A549 (cell line): ENCODE data around the gene KLHL15. TPM values are rescaled to one million over a fixed set of nuclear protein-coding genes. Genes with fewer than 3 reads are reported as not detected.

Experiments used
- ATAC-seq, 2 experiments: fragments of 200-7000 bp in 1 of 2; fragments of >200 bp in 1 of 2; cut with Nextera tagmentation in 1 of 2; cut with Tn5 transposase in 1 of 2; 3 replicates each; pipeline versions ENCODE4 v1.8.0 to v1.9.1; 2018 to 2020; ENCODE audit warnings: mild to moderate bottlenecking in 1 of 2, moderate library complexity in 1 of 2
- CTCF ChIA-PET: fragments of 300-600 bp; sonication (Branson Sonifier 250); formaldehyde crosslinking; extraction: SDS; loops from one replicate; lab custom pipeline; 2021; ENCODE audit warnings: antibody characterized with exemption, inconsistent platforms; lab: Yijun Ruan, JAX
- POLR2A ChIA-PET: fragments of 350-600 bp; formaldehyde crosslinking; extraction: SDS; loops from one replicate; lab custom pipeline; 2021; ENCODE audit warnings: antibody characterized with exemption, inconsistent platforms; lab: Yijun Ruan, JAX
- DNase-seq, 2 experiments: peaks; one replicate each; pipeline versions ENCODE4 v3.0.0 to v3.0.0-alpha.2; 2011 to 2016; ENCODE audit warnings: low read depth in 1 of 2, low spot score in 1 of 2
- FAIRE-seq: peaks from 2 replicates; lab custom pipeline; 2011; peaks lifted over from hg19 to GRCh38; lab: Jason Lieb, UNC
- H3K27ac ChIP-seq, 2 experiments: fragments of >200 bp; sonication (Bioruptor Twin); formaldehyde crosslinking; 3 replicates each; pipeline ENCODE4 v1.5.1; 2016 to 2017
- H3K4me1 ChIP-seq: fragments of >200 bp; sonication (Bioruptor Twin); formaldehyde crosslinking; 3 replicates; pipeline ENCODE4 v1.6.1; 2016
- H3K4me2 ChIP-seq: fragments of >200 bp; sonication (Bioruptor Twin); formaldehyde crosslinking; 3 replicates; pipeline ENCODE4 v1.6.1; 2016
- H3K4me3 ChIP-seq: fragments of >200 bp; sonication (Bioruptor Twin); formaldehyde crosslinking; 3 replicates; pipeline ENCODE4 v1.5.1; 2016
- H3K9me3 ChIP-seq: fragments of >200 bp; sonication (Bioruptor Twin); formaldehyde crosslinking; 3 replicates; pipeline ENCODE4 v1.6.1; 2016
- BHLHE40 ChIP-seq: IDR thresholded peaks from 2 replicates; pipeline ENCODE4 v1.6.1; 2012; ENCODE audit warnings: low read depth, low read length, inconsistent platforms
- CBX2 ChIP-seq: fragments of 200-600 bp; sonication (generic); IDR thresholded peaks from 2 replicates; pipeline ENCODE4 v1.6.1; 2016; ENCODE audit warnings: low read depth, mild to moderate bottlenecking, borderline replicate concordance
- CHD4 ChIP-seq: fragments of 200-600 bp; sonication (generic); IDR thresholded peaks from 2 replicates; pipeline ENCODE4 v1.6.1; 2016; ENCODE audit warnings: antibody characterized with exemption, mild to moderate bottlenecking, borderline replicate concordance
- ESRRA ChIP-seq: fragments of 150-350 bp; IDR thresholded peaks from 2 replicates; pipeline ENCODE4 v1.6.1; 2014; ENCODE audit warnings: mild to moderate bottlenecking, low read length, borderline replicate concordance
- GATA3 ChIP-seq: IDR thresholded peaks from 2 replicates; pipeline ENCODE4 v1.6.1; 2012; ENCODE audit warnings: borderline replicate concordance
- HEYL ChIP-seq: fragments of 250-450 bp; sonication (Bioruptor Pico); IDR thresholded peaks from 2 replicates; pipeline ENCODE4 v1.8.0; 2021; ENCODE audit warnings: mild to moderate bottlenecking, moderate library complexity
- HOXA7 ChIP-seq: fragments of 250-450 bp; sonication (Bioruptor Pico); IDR thresholded peaks from 2 replicates; pipeline ENCODE4 v1.5.0; 2020; ENCODE audit warnings: mild to moderate bottlenecking, moderate library complexity
- HOXB13 ChIP-seq: fragments of 250-450 bp; sonication (Bioruptor Pico); IDR thresholded peaks from 2 replicates; pipeline ENCODE4 v1.5.0; 2020; ENCODE audit warnings: low read depth, mild to moderate bottlenecking, moderate library complexity
- HOXB5 ChIP-seq: fragments of 250-450 bp; sonication (Bioruptor Pico); IDR thresholded peaks from 2 replicates; pipeline ENCODE4 v1.5.0; 2020; ENCODE audit warnings: mild to moderate bottlenecking, moderate library complexity
- KDM5A ChIP-seq: fragments of 200-600 bp; sonication (generic); IDR thresholded peaks from 2 replicates; pipeline ENCODE4 v1.6.1; 2016; ENCODE audit warnings: antibody characterized with exemption, mild to moderate bottlenecking
- MAZ ChIP-seq: fragments of 150-350 bp; IDR thresholded peaks from 2 replicates; pipeline ENCODE4 v1.6.1; 2014; ENCODE audit warnings: antibody characterized with exemption, low read depth, low read length, borderline replicate concordance
- MYC ChIP-seq: IDR thresholded peaks from 2 replicates; pipeline ENCODE4 v1.6.1; 2012; ENCODE audit warnings: mild to moderate bottlenecking, inconsistent platforms, low read length, improper control_type of control experiment, borderline replicate concordance
- NFE2L2 ChIP-seq: fragments of 150-350 bp; conservative IDR thresholded peaks from 2 replicates; pipeline ENCODE4 v1.6.1; 2014; ENCODE audit warnings: low read length
- NPAS2 ChIP-seq: fragments of 250-450 bp; sonication (Bioruptor Pico); IDR thresholded peaks from 2 replicates; pipeline ENCODE4 v1.8.0; 2022; ENCODE audit warnings: mild to moderate bottlenecking, moderate library complexity, borderline replicate concordance
- NR3C1 ChIP-seq: fragments of >200 bp; sonication (Bioruptor Twin); formaldehyde crosslinking; IDR thresholded peaks from 3 replicates; pipeline ENCODE4 v1.6.1; 2017
- POLR2AphosphoS2 ChIP-seq: conservative IDR thresholded peaks from 2 replicates; pipeline ENCODE4 v1.6.1; 2012; ENCODE audit warnings: low read length, improper control_type of control experiment, inconsistent platforms
- RAD21 ChIP-seq, 2 experiments: fragments of >200 bp in 1 of 2; sonication (Bioruptor Twin) in 1 of 2; formaldehyde crosslinking in 1 of 2; IDR thresholded peaks in 1 of 2; conservative IDR thresholded peaks in 1 of 2; 2 replicates in 1 of 2; 3 replicates in 1 of 2; pipeline ENCODE4 v1.6.1; 2012 to 2018; ENCODE audit warnings: inconsistent platforms in 1 of 2
- SMC3 ChIP-seq: fragments of >200 bp; sonication (Bioruptor Twin); formaldehyde crosslinking; IDR thresholded peaks from 3 replicates; pipeline ENCODE4 v1.6.1; 2018; ENCODE audit warnings: inconsistent platforms
- SREBF2 ChIP-seq: fragments of 450-650 bp; IDR thresholded peaks from 2 replicates; pipeline ENCODE4 v1.6.1; 2014; ENCODE audit warnings: mild to moderate bottlenecking, moderate library complexity
- ZFP36 ChIP-seq: fragments of 450-650 bp; IDR thresholded peaks from 2 replicates; pipeline ENCODE4 v1.6.1; 2014; ENCODE audit warnings: borderline replicate concordance; ENCODE audit not compliant: partially characterized antibody
- ZSCAN20 ChIP-seq: fragments of 250-450 bp; sonication (Bioruptor Pico); IDR thresholded peaks from 2 replicates; pipeline ENCODE4 v1.8.0; 2022; ENCODE audit warnings: mild to moderate bottlenecking, moderate library complexity
- WGBS: methylation state at CpG from one replicate; pipeline ENCODE4 v1.1.6; 2017; ENCODE audit errors: missing lambda C conversion rate; 5-methylcytosine and 5-hydroxymethylcytosine counted together
- polyA plus RNA-seq, 4 experiments: library from polyadenylated mRNA; depleted of rRNA in 3 of 4; stranded (reverse); fragments of >200 nt; fragmentation: RNase III in 1 of 4; extraction: RNeasy Plus Mini Kit Qiagen cat#74134 plus additional on column Dnase treatment in 1 of 4; gene quantifications; 2 replicates in 3 of 4; 3 replicates in 1 of 4; pipeline ENCODE4 v1.2.3, GENCODE V29; 2011 to 2017
- TF ChIP-seq, protein P1 (sequence below): IDR thresholded peaks from 2 replicates; pipeline ENCODE4 v1.6.1; 2012
- TF ChIP-seq, protein P2 (sequence below): fragments of >200 bp; sonication (Bioruptor Twin); formaldehyde crosslinking; IDR thresholded peaks from 3 replicates; pipeline ENCODE4 v1.5.1; 2016
- TF ChIP-seq, protein P3 (sequence below): fragments of >200 bp; sonication (Bioruptor Twin); formaldehyde crosslinking; IDR thresholded peaks from 2 replicates; pipeline ENCODE4 v1.6.1; 2016
- TF ChIP-seq, protein P4 (sequence below): fragments of 250-450 bp; sonication (Bioruptor Pico); IDR thresholded peaks from 2 replicates; pipeline ENCODE4 v1.5.0; 2021; ENCODE audit warnings: mild to moderate bottlenecking, moderate library complexity, borderline replicate concordance

The KLHL15 gene
- polyA plus RNA-seq, 2 of the 4 experiments (the other 2 are of a cell fraction): 6.4 to 15.0 TPM

DNA sequence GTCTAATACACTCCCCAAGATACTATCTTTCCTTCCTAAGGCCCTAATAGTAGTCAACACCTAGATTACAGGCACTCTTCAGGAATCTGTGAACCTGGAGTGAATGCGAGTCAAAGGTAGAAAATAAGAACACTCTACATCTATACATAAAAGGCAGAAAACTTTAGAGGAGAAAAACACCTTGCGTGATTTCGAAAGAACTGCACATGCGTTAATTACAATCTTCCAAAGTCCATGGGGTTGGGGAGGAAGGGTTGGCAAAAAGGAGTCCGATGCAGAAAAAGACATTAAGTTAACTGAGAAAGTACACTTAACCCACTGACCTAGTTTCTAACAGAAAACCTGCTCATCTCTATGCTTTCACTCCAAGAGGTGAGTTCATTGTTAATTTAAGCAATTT lies 27.3 kb downstream of the KLHL15 start:
- TF ChIP-seq MAZ (no peak), HOXB5 (CRISPR knock-in tag) (no peak), POLR2AphosphoS2 (no peak), ZFP36 (no peak), SREBF2 (no peak), NPAS2 (no peak), KDM5A (no peak), HOXA7 (no peak), HOXB13 (CRISPR knock-in tag) (no peak), CHD4 (no peak), NFE2L2 (no peak), GATA3 (no peak), HEYL (CRISPR knock-in tag) (no peak), RAD21 (conservative IDR thresholded peaks at IDR 0.05 in 1 of 2, IDR thresholded peaks at IDR 0.05 in 1 of 2) (no peak), SMC3 (no peak), ZSCAN20 (no peak), MYC (no peak), BHLHE40 (no peak), CBX2 (no peak)
- TF ChIP-seq, protein P1, sequence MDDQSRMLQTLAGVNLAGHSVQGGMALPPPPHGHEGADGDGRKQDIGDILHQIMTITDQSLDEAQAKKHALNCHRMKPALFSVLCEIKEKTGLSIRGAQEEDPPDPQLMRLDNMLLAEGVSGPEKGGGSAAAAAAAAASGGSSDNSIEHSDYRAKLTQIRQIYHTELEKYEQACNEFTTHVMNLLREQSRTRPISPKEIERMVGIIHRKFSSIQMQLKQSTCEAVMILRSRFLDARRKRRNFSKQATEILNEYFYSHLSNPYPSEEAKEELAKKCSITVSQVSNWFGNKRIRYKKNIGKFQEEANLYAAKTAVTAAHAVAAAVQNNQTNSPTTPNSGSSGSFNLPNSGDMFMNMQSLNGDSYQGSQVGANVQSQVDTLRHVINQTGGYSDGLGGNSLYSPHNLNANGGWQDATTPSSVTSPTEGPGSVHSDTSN: no peak
- peaks cover 8% of the 10 kb centered on the region; the same call in 2 of the 3 replicates for H3K4me1 ChIP-seq
- no peak for DNase-seq
- no peaks in the 10 kb centered on the region for H3K9me3 ChIP-seq
- ATAC-seq: no peak
- H3K4me3 ChIP-seq: no peak overlapping the region
- CTCF ChIA-PET: interaction anchor here (0.9 kb wide), 1 partner anchor 91 kb away, joined by 3 read pairs; no protein-coding TSS in a partner anchor
- H3K27ac ChIP-seq: no peak overlapping the region
- POLR2A ChIA-PET: no interaction called here
- 94% methylated on average over 5 of the region's 5 CpGs for WGBS
- H3K4me2 ChIP-seq: no peak overlapping the region
- FAIRE-seq: no peak

DNA sequence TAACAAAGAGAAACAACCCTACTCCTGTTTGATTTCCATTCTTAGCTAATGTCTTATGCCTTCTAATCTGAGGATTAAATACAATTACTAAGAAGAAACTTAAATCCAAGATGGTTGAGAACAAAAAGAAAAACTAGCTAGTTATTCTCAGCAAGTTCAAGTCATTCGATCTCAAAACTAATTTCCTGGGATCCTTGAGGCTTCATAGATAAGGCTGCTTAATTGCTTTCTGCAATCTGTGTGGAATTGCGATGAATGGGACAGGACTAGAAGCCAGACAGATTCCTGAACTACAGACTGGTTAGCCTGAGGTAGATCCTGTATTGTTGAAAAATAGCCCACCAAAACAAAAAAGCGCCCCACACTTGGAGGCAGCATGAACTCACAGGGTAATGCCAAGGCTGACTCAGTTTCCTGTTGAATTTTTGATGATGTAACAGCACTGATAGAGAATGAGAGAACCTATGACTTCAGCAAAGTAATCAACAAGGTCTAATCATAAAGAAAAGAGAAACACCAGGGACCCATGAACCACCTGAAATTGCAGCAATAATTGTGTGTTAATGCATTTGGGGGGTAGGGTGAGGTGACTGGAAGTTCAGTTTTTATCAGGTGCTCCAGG lies 33.9 kb downstream of the KLHL15 start:
- H3K27ac ChIP-seq: no peak overlapping the region
- H3K9me3 ChIP-seq: no peaks in the 10 kb centered on the region
- no peak for ATAC-seq
- no peak overlapping the region for H3K4me2 ChIP-seq
- FAIRE-seq: peak; percentile 88
- ChIA-PET POLR2A (no interaction called here), CTCF (interaction anchor here (0.5 to 1.2 kb wide), 3 partner anchors 16 to 91 kb away, joined by 3 read pairs; partner anchors contain the start of gene EIF2S3)
- no peak for DNase-seq
- TF ChIP-seq, protein P2, sequence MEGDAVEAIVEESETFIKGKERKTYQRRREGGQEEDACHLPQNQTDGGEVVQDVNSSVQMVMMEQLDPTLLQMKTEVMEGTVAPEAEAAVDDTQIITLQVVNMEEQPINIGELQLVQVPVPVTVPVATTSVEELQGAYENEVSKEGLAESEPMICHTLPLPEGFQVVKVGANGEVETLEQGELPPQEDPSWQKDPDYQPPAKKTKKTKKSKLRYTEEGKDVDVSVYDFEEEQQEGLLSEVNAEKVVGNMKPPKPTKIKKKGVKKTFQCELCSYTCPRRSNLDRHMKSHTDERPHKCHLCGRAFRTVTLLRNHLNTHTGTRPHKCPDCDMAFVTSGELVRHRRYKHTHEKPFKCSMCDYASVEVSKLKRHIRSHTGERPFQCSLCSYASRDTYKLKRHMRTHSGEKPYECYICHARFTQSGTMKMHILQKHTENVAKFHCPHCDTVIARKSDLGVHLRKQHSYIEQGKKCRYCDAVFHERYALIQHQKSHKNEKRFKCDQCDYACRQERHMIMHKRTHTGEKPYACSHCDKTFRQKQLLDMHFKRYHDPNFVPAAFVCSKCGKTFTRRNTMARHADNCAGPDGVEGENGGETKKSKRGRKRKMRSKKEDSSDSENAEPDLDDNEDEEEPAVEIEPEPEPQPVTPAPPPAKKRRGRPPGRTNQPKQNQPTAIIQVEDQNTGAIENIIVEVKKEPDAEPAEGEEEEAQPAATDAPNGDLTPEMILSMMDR: no peak
- TF ChIP-seq CHD4 (no peak), NR3C1 (no peak), NFE2L2 (no peak), ESRRA (no peak), HOXB13 (CRISPR knock-in tag) (no peak)
- TF ChIP-seq, protein P3, sequence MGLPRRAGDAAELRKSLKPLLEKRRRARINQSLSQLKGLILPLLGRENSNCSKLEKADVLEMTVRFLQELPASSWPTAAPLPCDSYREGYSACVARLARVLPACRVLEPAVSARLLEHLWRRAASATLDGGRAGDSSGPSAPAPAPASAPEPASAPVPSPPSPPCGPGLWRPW: no peak
- TF ChIP-seq, protein P4, sequence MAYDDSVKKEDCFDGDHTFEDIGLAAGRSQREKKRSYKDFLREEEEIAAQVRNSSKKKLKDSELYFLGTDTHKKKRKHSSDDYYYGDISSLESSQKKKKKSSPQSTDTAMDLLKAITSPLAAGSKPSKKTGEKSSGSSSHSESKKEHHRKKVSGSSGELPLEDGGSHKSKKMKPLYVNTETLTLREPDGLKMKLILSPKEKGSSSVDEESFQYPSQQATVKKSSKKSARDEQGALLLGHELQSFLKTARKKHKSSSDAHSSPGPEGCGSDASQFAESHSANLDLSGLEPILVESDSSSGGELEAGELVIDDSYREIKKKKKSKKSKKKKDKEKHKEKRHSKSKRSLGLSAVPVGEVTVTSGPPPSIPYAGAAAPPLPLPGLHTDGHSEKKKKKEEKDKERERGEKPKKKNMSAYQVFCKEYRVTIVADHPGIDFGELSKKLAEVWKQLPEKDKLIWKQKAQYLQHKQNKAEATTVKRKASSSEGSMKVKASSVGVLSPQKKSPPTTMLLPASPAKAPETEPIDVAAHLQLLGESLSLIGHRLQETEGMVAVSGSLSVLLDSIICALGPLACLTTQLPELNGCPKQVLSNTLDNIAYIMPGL (CRISPR knock-in tag): no peak
- WGBS: 91% methylated on average over 3 of the region's 3 CpGs
- H3K4me1 ChIP-seq: no peaks in the 10 kb centered on the region
- no peak overlapping the region for H3K4me3 ChIP-seq
